ENCODE results near the gene GPR12. TPM values are rescaled to one million over a fixed set of nuclear protein-coding genes. Genes with fewer than 3 reads are reported as not detected.
"Not testable (repeated sequence)": the region's sequence is repeated elsewhere in the genome, so short reads cannot be mapped to it uniquely, and the experiment has no call there.

The GPR12 gene
- total and polyA plus RNA-seq, 7 donors = 0.01 to 0.17 (median 0.08) TPM; not detected in 2

DNA sequence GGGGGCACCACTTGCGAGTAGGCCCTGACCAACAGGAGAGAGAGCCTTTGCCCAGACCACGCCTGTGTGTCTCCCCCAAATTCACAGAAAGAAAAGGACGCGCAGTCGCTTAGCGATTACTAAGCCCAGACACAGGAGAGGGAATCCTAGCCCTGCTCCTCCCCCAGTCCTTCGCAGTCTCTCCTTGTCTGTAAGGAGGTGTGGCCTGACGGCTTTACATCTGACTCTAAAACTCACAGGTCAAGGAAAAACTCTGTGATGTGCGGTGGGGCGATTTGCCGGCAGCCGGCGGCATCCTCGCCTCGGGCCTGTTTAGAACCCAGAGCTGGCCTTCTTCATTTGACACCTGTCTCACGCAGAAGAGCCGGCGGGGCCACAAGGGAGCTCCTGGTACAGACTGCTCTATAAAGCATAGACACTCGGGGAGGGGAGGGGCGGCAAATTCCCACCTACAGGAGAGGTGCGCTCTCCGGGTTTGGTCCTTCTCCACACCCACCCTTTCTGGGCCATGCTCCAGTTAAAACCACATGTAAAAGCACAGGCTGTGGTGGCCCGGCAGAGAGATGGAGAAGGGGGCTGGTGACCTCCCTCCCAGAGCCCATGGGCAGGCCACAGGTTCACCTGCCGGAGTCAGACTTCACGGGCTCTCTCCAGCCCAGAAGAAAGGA lies 17.8 kb downstream of the GPR12 start:
- ATAC-seq = no peak

DNA sequence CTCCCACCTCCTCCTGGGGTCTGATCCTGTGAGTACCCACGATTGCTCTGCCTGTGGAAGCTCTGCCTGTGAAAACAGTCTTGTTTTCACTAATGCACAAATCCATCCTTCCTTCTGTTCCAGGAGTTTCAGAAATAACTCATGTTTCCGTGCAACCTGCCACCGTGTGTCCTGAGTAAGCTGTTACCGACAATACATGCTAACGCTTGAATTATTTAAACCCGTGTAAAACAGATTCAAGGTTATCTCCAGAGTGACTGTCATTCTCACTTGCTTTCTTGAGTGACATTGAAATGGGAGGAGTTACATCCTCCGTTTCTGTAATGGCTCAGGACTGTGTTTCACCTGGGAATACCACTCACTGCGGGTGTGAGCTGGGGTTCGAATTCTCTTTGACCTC lies 24.9 kb downstream of the GPR12 start:
- no peaks in the 10 kb centered on the region for H3K9me3 ChIP-seq
- DNase-seq (no peak), ATAC-seq (no peak)
- 71 to 72% (median 72%) methylated on average over 9 of the region's 9 CpGs for WGBS, 3 donors
- no peaks in the 10 kb centered on the region for H3K36me3 ChIP-seq (ENCODE audit: insufficient read depth in 1 of 2, low read depth in 1 of 2)
- intact Hi-C loops (cut with DNase I) = no loop called here
- no peaks in the 10 kb centered on the region for H3K27me3 ChIP-seq (ENCODE audit: insufficient read depth in 3 of 3, low read length in 2 of 3)
- no peak overlapping the region for H3K27ac ChIP-seq
- no peaks in the 10 kb centered on the region for H3K4me1 ChIP-seq
- H3K4me3 ChIP-seq = no peak overlapping the region
- TF ChIP-seq, protein P1, sequence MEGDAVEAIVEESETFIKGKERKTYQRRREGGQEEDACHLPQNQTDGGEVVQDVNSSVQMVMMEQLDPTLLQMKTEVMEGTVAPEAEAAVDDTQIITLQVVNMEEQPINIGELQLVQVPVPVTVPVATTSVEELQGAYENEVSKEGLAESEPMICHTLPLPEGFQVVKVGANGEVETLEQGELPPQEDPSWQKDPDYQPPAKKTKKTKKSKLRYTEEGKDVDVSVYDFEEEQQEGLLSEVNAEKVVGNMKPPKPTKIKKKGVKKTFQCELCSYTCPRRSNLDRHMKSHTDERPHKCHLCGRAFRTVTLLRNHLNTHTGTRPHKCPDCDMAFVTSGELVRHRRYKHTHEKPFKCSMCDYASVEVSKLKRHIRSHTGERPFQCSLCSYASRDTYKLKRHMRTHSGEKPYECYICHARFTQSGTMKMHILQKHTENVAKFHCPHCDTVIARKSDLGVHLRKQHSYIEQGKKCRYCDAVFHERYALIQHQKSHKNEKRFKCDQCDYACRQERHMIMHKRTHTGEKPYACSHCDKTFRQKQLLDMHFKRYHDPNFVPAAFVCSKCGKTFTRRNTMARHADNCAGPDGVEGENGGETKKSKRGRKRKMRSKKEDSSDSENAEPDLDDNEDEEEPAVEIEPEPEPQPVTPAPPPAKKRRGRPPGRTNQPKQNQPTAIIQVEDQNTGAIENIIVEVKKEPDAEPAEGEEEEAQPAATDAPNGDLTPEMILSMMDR (IDR thresholded peaks at IDR 0.05) = no peak

More for the DNA sequence above, 17.8 kb downstream of the GPR12 start:
- Histone ChIP-seq H3K36me3 (ENCODE audit: insufficient read depth in 1 of 2, low read depth in 1 of 2) (no peaks in the 10 kb centered on the region), H3K27ac (no peak overlapping the region), H3K9me3 (no peaks in the 10 kb centered on the region), H3K4me3 (no peak overlapping the region), H3K27me3 (ENCODE audit: insufficient read depth in 3 of 3, low read length in 2 of 3) (peaks cover 0 to 17% (median 8%) of the 10 kb centered on the region in 3 donors), H3K4me1 (no peaks in the 10 kb centered on the region)
- DNase-seq = no peak
- TF ChIP-seq, protein P1 (IDR thresholded peaks at IDR 0.05) = no peak
- WGBS, 3 donors = 26 to 39% (median 38%) methylated on average over 23 to 25 of the region's 25 CpGs
- intact Hi-C loops (cut with DNase I) = no loop called here

GRCh38 chr13:26727633-26728032 lies 33.0 kb downstream of the GPR12 start:
- H3K4me3 ChIP-seq = no peak overlapping the region
- intact Hi-C loops (cut with DNase I) = no loop called here
- no peaks in the 10 kb centered on the region for H3K36me3 ChIP-seq (ENCODE audit: insufficient read depth in 1 of 2, low read depth in 1 of 2)
- no peak overlapping the region for H3K27ac ChIP-seq
- no peaks in the 10 kb centered on the region for H3K4me1 ChIP-seq
- H3K27me3 ChIP-seq (ENCODE audit: insufficient read depth in 3 of 3, low read length in 2 of 3) = peaks cover 0 to 3% (median 0%) of the 10 kb centered on the region in 3 donors
- DNase-seq (no peak), ATAC-seq (no peak)
- H3K9me3 ChIP-seq = no peaks in the 10 kb centered on the region
- TF ChIP-seq, protein P1 (IDR thresholded peaks at IDR 0.05) = no peak

DNA sequence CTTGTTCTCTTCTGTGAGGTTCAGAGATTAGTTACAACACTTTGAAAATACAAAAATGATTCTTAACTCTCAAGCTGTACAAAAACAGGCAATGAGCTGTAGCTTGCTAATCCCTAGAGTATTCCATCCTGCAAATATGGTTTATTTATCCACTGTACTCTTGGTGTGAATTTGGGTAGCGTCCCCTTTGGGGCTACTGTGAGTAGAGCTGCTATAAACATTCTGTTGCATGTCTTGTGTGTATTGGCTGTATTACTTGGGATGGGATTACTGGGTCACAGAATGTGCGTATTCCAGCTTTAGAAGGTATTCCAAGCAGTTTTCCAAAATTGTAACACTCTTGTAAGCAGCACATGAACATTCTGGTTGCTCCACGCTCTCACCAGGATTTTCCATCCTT lies 33.5 kb downstream of the GPR12 start:
- ATAC-seq (no peak), DNase-seq (no peak)
- WGBS, 3 donors = 70 to 78% (median 74%) methylated on average over 3 of the region's 3 CpGs
- no peaks in the 10 kb centered on the region for H3K9me3 ChIP-seq
- intact Hi-C loops (cut with DNase I) = no loop called here
- no peaks in the 10 kb centered on the region for H3K36me3 ChIP-seq (ENCODE audit: insufficient read depth in 1 of 2, low read depth in 1 of 2)
- no peaks in the 10 kb centered on the region for H3K4me1 ChIP-seq
- H3K27ac ChIP-seq = no peak overlapping the region
- peaks cover 0 to 3% (median 0%) of the 10 kb centered on the region in 3 donors for H3K27me3 ChIP-seq (ENCODE audit: insufficient read depth in 3 of 3, low read length in 2 of 3)
- TF ChIP-seq, protein P1 (IDR thresholded peaks at IDR 0.05) = no peak
- H3K4me3 ChIP-seq = no peak overlapping the region

DNA sequence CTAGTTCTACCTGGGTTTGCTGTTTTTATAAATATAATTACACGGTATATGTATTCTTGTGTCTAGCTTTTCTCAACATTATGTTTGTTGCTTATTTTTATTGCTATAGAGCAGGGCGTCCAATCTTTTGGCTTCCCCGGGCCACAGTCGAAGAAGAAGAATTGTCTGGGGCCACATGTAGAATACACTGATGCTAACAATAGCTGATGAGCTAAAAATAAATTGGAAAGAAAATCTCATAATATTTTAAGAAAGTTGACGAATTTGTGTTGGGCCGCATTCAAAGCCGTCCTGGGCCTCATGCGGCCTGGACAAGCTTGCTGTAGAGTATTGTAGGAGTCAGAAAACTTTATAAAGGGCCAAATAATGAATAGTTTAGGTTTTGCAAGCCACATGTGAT lies 33.9 kb downstream of the GPR12 start:
- WGBS, 3 donors = 82 to 86% (median 84%) methylated on average over 8 of the region's 8 CpGs
- TF ChIP-seq, protein P1 (IDR thresholded peaks at IDR 0.05) = no peak
- no peaks in the 10 kb centered on the region for H3K9me3 ChIP-seq
- H3K36me3 ChIP-seq (ENCODE audit: insufficient read depth in 1 of 2, low read depth in 1 of 2) = no peaks in the 10 kb centered on the region
- H3K4me3 ChIP-seq = no peak overlapping the region
- peaks cover 0 to 3% (median 0%) of the 10 kb centered on the region in 3 donors for H3K27me3 ChIP-seq (ENCODE audit: insufficient read depth in 3 of 3, low read length in 2 of 3)
- no peak for DNase-seq
- no peaks in the 10 kb centered on the region for H3K4me1 ChIP-seq
- intact Hi-C loops (cut with DNase I) = no loop called here
- H3K27ac ChIP-seq = no peak overlapping the region
- ATAC-seq = no peak

DNA sequence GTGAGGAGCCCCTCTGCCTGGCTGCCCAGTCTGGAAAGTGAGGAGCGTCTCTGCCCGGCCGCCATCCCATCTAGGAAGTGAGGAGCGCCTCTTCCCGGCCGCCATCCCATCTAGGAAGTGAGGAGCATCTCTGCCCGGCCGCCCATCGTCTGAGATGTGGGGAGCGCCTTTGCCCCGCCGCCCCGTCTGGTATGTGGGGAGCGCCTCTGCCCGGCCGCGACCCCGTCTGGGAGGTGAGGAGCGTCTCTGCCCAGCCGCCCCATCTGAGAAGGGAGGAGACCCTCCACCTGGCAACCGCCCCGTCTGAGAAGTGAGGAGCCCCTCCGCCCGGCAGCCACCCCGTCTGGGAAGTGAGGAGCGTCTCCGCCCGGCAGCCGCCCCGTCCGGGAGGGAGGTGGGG lies 37.0 kb downstream of the GPR12 start:
- ATAC-seq; intact Hi-C loops (cut with DNase I): not testable (repeated sequence)
- WGBS, 3 donors = 87 to 100% (median 95%) methylated on average over 8 to 13 of the region's 31 CpGs

More for the DNA sequence above, 37.0 kb downstream of the GPR12 start:
- not testable (repeated sequence) for H3K36me3 ChIP-seq (ENCODE audit: insufficient read depth in 1 of 2, low read depth in 1 of 2); H3K27me3 ChIP-seq (ENCODE audit: insufficient read depth in 3 of 3, low read length in 2 of 3); H3K27ac ChIP-seq; H3K4me1 ChIP-seq; H3K9me3 ChIP-seq; H3K4me3 ChIP-seq; DNase-seq

All from psoas muscle (tissue), 8 donors.